OCI-LY1 (cell line): ENCODE results near the gene RESP18.

ENCODE experiments used
- H2AFZ ChIP-seq: fragments of 200-600 bp; sonication (generic), shearing (Covaris generic); 2 replicates; pipeline ENCODE4 v1.6.0; 2014; ENCODE audit warnings: antibody characterized with exemption, mild to moderate bottlenecking, low read length
- H3F3A ChIP-seq: fragments of 200-600 bp; sonication (generic), shearing (Covaris generic); 2 replicates; pipeline ENCODE4 v1.6.0; 2014; ENCODE audit warnings: mild to moderate bottlenecking, antibody characterized with exemption, low read length, moderate library complexity; ENCODE audit not compliant: insufficient read depth
- H3K27ac ChIP-seq: fragments of 200-600 bp; sonication (generic); 2 replicates; pipeline ENCODE4 v1.5.1; 2014; ENCODE audit warnings: low read length, mixed run types, mild to moderate bottlenecking, low read depth; ENCODE audit not compliant: poor library complexity, severe bottlenecking
- H3K27me3 ChIP-seq: fragments of 200-600 bp; sonication (generic); 2 replicates; pipeline ENCODE4 v1.6.0; 2014; ENCODE audit warnings: antibody characterized with exemption, mild to moderate bottlenecking, low read length, moderate library complexity; ENCODE audit not compliant: insufficient read depth
- H3K36me3 ChIP-seq: fragments of 200-600 bp; sonication (generic); 2 replicates; pipeline ENCODE4 v1.6.1; 2014; ENCODE audit warnings: mild to moderate bottlenecking, antibody characterized with exemption, low read length, moderate library complexity, mixed read lengths; ENCODE audit not compliant: insufficient read depth
- H3K4me1 ChIP-seq: fragments of 200-600 bp; sonication (generic); 2 replicates; pipeline ENCODE4 v1.5.1; 2014; ENCODE audit warnings: mild to moderate bottlenecking, low read length, moderate library complexity; ENCODE audit not compliant: insufficient read depth, severe bottlenecking
- H3K4me2 ChIP-seq: fragments of 200-600 bp; sonication (generic), shearing (Covaris generic); 2 replicates; pipeline ENCODE4 v1.6.1; 2014; ENCODE audit warnings: low read length
- H3K4me3 ChIP-seq: fragments of 200-600 bp; sonication (generic); 2 replicates; pipeline ENCODE4 v1.5.1; 2014; ENCODE audit warnings: low read length, low read depth, mild to moderate bottlenecking, mixed read lengths; ENCODE audit not compliant: poor library complexity, severe bottlenecking
- H3K79me2 ChIP-seq: fragments of 200-600 bp; shearing (Covaris generic); 2 replicates; pipeline ENCODE4 v1.6.1; 2016; ENCODE audit warnings: mixed run types, low read length, mixed read lengths; ENCODE audit not compliant: insufficient read depth
- H3K9ac ChIP-seq: fragments of 200-600 bp; sonication (generic), shearing (Covaris generic); 2 replicates; pipeline ENCODE4 v1.6.1; 2014; ENCODE audit warnings: mild to moderate bottlenecking, low read length, mixed read lengths
- H3K9me2 ChIP-seq: fragments of 200-600 bp; sonication (generic), shearing (Covaris generic); 2 replicates; pipeline ENCODE4 v1.6.1; 2014; ENCODE audit warnings: low read depth, mild to moderate bottlenecking, low read length, mixed read lengths
- H3K9me3 ChIP-seq: fragments of 200-600 bp; shearing (Covaris generic); 2 replicates; pipeline ENCODE4 v1.6.1; 2014; ENCODE audit warnings: low read length, mixed read lengths
- H4K20me1 ChIP-seq: fragments of 200-600 bp; sonication (generic), shearing (Covaris generic); 2 replicates; pipeline ENCODE4 v1.6.0; 2016; ENCODE audit warnings: mild to moderate bottlenecking, low read length; ENCODE audit not compliant: insufficient read depth
- EZH2 ChIP-seq: fragments of 200-600 bp; sonication (generic), shearing (Covaris generic); IDR thresholded peaks from 2 replicates; pipeline ENCODE4 v1.8.0; 2017; ENCODE audit warnings: borderline replicate concordance, mixed run types, mild to moderate bottlenecking, antibody characterized with exemption, low read length, moderate library complexity, mixed read lengths
- TF ChIP-seq, protein P1 (sequence below): fragments of 200-600 bp; sonication (generic), shearing (Covaris generic); IDR thresholded peaks from 2 replicates; pipeline ENCODE4 v1.5.1; 2017; ENCODE audit warnings: mild to moderate bottlenecking, antibody characterized with exemption, low read length, moderate library complexity, mixed read lengths

Gene RESP18

DNA sequence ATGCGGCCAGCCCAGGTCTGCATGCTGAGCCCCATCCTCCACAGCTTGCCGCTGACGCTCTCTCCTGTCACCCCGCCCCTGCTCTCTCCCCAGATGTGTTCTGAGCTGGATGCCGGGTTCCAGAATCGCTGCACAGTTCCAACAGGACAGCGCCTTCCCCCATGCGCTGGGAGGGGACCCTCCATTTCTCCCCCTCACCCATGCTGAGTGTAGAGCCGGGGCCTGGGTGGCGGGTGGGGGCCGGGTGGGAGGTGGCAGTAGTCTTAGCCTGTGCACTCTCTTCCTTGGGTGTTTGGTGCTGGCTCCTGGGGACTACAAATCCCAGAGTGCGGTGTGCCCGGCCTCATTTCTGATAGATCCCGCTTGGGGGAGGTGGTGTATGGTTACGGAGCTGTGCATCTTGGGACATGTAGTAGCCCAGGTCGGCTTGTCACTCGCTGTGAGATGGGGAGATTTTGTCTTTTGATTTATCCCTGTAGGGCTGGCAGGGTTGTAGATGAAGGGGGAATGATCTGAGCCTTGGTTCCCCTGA is 46.6 kb downstream of the RESP18 start:
- peaks cover 8% of the 10 kb centered on the region for H3K4me1 ChIP-seq

DNA sequence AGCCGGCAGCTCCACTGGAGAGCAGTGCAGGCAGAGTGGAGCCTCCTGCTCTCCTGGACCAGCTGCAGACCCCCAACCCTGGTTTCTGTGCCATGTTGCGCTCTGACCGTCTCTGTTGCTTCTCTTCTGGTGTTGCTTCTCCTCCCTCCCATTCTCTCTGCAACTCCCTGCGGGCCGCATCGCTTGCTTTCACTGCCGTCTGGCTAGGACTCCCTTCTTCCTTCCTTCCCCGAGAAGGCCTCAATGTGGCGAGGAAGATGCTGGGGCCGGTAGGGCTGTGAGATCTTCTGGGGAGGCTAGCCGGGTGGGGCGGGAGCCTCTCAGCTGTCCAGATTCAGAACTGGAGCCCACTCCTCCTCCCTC is 47.2 kb downstream of the RESP18 start:
- TF ChIP-seq, protein P1, sequence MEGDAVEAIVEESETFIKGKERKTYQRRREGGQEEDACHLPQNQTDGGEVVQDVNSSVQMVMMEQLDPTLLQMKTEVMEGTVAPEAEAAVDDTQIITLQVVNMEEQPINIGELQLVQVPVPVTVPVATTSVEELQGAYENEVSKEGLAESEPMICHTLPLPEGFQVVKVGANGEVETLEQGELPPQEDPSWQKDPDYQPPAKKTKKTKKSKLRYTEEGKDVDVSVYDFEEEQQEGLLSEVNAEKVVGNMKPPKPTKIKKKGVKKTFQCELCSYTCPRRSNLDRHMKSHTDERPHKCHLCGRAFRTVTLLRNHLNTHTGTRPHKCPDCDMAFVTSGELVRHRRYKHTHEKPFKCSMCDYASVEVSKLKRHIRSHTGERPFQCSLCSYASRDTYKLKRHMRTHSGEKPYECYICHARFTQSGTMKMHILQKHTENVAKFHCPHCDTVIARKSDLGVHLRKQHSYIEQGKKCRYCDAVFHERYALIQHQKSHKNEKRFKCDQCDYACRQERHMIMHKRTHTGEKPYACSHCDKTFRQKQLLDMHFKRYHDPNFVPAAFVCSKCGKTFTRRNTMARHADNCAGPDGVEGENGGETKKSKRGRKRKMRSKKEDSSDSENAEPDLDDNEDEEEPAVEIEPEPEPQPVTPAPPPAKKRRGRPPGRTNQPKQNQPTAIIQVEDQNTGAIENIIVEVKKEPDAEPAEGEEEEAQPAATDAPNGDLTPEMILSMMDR: no peak
- TF ChIP-seq EZH2: no peak
- Histone ChIP-seq H3K27me3 (no peaks in the 10 kb centered on the region), H3K9me3 (no peaks in the 10 kb centered on the region), H3K4me3 (no peak overlapping the region), H3K36me3 (peaks cover 54% of the 10 kb centered on the region), H3K9ac (no peak overlapping the region), H4K20me1 (no peaks in the 10 kb centered on the region), H3K79me2 (no peaks in the 10 kb centered on the region), H3K4me2 (no peak overlapping the region), H3K27ac (no peak overlapping the region), H3K4me1 (peaks cover 14% of the 10 kb centered on the region), H3K9me2 (no peaks in the 10 kb centered on the region), H3F3A (no peaks in the 10 kb centered on the region), H2AFZ (no peak overlapping the region)

More for the DNA sequence above, 46.6 kb downstream of the RESP18 start:
- Histone ChIP-seq H3K79me2 (no peaks in the 10 kb centered on the region), H3K9me3 (no peaks in the 10 kb centered on the region), H3K9me2 (no peaks in the 10 kb centered on the region), H3K9ac (no peak overlapping the region), H3F3A (no peaks in the 10 kb centered on the region), H3K4me2 (no peak overlapping the region), H3K27ac (no peak overlapping the region), H3K36me3 (peaks cover 54% of the 10 kb centered on the region), H3K4me3 (no peak overlapping the region), H4K20me1 (no peaks in the 10 kb centered on the region), H3K27me3 (no peaks in the 10 kb centered on the region), H2AFZ (no peak overlapping the region)
- no peak for TF ChIP-seq EZH2
- TF ChIP-seq, protein P1: no peak

DNA sequence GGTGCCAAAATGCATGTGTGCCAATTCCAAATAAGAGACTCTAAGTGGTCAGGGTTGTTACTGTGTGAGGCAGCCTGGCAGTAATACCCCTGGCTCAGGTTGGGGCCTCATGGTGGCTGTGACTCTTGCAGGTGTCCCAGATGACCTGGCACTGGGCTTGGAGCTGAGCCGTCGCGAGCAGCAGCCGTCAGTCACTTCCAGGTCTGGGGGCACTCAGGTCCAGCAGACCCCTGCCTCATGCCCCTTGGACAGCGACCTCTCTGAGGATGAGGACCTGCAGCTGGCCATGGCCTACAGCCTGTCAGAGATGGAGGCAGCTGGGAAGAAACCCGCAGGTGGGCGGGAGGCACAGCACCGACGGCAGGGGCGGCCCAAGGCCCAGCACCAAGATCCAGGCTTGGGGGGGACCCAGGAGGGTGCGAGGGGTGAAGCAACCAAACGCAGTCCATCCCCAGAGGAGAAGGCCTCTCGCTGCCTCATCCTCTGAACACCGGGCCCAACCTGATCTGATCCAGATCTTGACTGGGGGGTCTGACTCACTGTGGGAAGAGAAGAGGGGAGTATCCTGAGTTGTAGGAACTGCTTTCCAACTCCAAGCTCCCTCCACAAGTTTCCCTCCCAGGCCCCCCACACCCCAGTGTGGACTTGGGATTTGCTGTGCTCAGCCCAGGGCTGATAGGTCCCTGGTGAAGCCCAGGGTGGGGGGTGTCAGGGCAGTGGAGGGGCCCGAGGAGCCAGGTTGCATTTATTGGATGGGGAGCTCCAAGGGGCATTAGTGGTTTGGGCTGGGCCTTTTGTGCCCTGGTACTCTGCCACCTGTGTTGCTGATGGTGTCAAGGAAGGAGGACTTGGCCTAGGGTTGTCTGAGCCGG is 47.8 kb downstream of the RESP18 start:
- TF ChIP-seq, protein P1: no peak
- no peak for TF ChIP-seq EZH2
- Histone ChIP-seq H3K4me2 (no peak overlapping the region), H3K79me2 (no peaks in the 10 kb centered on the region), H2AFZ (no peak overlapping the region), H3K27me3 (no peaks in the 10 kb centered on the region), H3K4me3 (no peak overlapping the region), H3K9ac (no peak overlapping the region), H3K36me3 (peaks cover 54% of the 10 kb centered on the region), H3K4me1 (peaks cover 19% of the 10 kb centered on the region), H3K9me2 (no peaks in the 10 kb centered on the region), H3K9me3 (no peaks in the 10 kb centered on the region), H3F3A (no peaks in the 10 kb centered on the region), H3K27ac (no peak overlapping the region), H4K20me1 (no peaks in the 10 kb centered on the region)
